Right ventricle myocardium inferior (tissue), 1 donor: ENCODE results near the gene PIGX. TPM values are rescaled to one million over a fixed set of nuclear protein-coding genes. Genes with fewer than 3 reads are reported as not detected.

Source experiments
- total RNA-seq: library from RNA; stranded (reverse); fragmentation: NEBNext Ultra II Directional; extraction: Animal tissue kit (Norgen Biotek cat#: 25700); gene quantifications from one replicate; pipeline ENCODE4 v1.2.1, GENCODE V29; 2021
- donor health status: DM: no; HTN: yes; CAD: no; lungs with severe emphysema.

Gene PIGX
- total RNA-seq, 1 donor from 2014 or later = 15.0 TPM

Other genes with a start within 250 kb of the PIGX start
- gene RNF168, start 208.6 kb upstream of the PIGX start, total RNA-seq = 21.9 TPM
- 78.6 TPM for gene SMCO1, start 197.0 kb upstream of the PIGX start, total RNA-seq
- gene WDR53, start 143.8 kb upstream of the PIGX start, total RNA-seq = 9.8 TPM
- gene FBXO45, start 143.7 kb upstream of the PIGX start, total RNA-seq = 8.2 TPM
- gene NRROS, start 72.7 kb upstream of the PIGX start, total RNA-seq = 3.1 TPM
- 1.9 TPM for gene CEP19, start 127 bp upstream of the PIGX start, total RNA-seq
- 45.4 TPM for gene PAK2, start 27.5 kb downstream of the PIGX start, total RNA-seq
- 15.8 TPM for gene SENP5, start 155.5 kb downstream of the PIGX start, total RNA-seq
- gene NCBP2, start 230.2 kb downstream of the PIGX start, total RNA-seq = 29.8 TPM